Endothelial cell of umbilical vein (primary cell): ENCODE data around the gene ADGRB2. TPM values are rescaled to one million over a fixed set of nuclear protein-coding genes. Genes with fewer than 3 reads are reported as not detected.

Source experiments
- BruUV-seq: library from RNA; stranded (reverse); fragments of 400-500 nt; replicated peaks from 2 replicates; lab custom pipeline; 2021; lab: Mats Ljungman, UMichigan
- CTCF ChIA-PET: fragments of 300-600, 350-600 bp; sonication (Branson Sonifier 250); formaldehyde crosslinking; loops from one replicate; lab custom pipeline; 2021; ENCODE audit warnings: antibody characterized with exemption, inconsistent platforms; lab: Charles Lee
- POLR2A ChIA-PET: fragments of 300-600, 350-600 bp; sonication (Branson Sonifier 250); formaldehyde crosslinking; loops from one replicate; lab custom pipeline; 2021; ENCODE audit warnings: antibody characterized with exemption, inconsistent platforms; lab: Charles Lee
- DNase-seq: peaks from one replicate; pipeline ENCODE4 v3.0.0-alpha.2; 2011; ENCODE audit warnings: low read depth, low spot score
- FAIRE-seq: peaks from 2 replicates; lab custom pipeline; 2011; peaks lifted over from hg19 to GRCh38; lab: Jason Lieb, UNC
- H2AFZ ChIP-seq: 2 replicates; pipeline ENCODE4 v1.6.0; 2012; ENCODE audit warnings: low read depth, low read length, control low read depth, inconsistent platforms
- H3K27ac ChIP-seq: 2 replicates; pipeline ENCODE4 v1.5.1; 2011; ENCODE audit warnings: low read depth, mild to moderate bottlenecking, control low read depth, low read length, moderate library complexity; ENCODE audit not compliant: insufficient read depth
- H3K27me3 ChIP-seq, 2 experiments: 2 replicates each; pipeline versions ENCODE4 v1.6.0 to v1.6.1; 2011; ENCODE audit warnings: low read length in 2 of 2, mixed read lengths in 1 of 2; ENCODE audit not compliant: control insufficient read depth in 2 of 2, insufficient read depth in 2 of 2
- H3K36me3 ChIP-seq, 2 experiments: 2 replicates in 1 of 2; 3 replicates in 1 of 2; pipeline ENCODE4 v1.5.1; 2011; ENCODE audit warnings: low read length in 2 of 2, mild to moderate bottlenecking in 1 of 2, moderate library complexity in 1 of 2; ENCODE audit not compliant: control insufficient read depth in 2 of 2, insufficient read depth in 2 of 2; ENCODE audit errors: extremely low read depth in 1 of 2
- H3K4me1 ChIP-seq: 3 replicates; pipeline ENCODE4 v1.5.1; 2011; ENCODE audit warnings: mild to moderate bottlenecking, low read length; ENCODE audit not compliant: control insufficient read depth, insufficient read depth; ENCODE audit errors: extremely low read depth
- H3K4me2 ChIP-seq: 2 replicates; pipeline ENCODE4 v1.6.1; 2011; ENCODE audit warnings: low read length, control low read depth, mixed read lengths; ENCODE audit not compliant: insufficient read depth
- H3K4me3 ChIP-seq, 3 experiments: fragments of 200-600 bp in 1 of 3; sonication (generic), shearing (Covaris generic) in 1 of 3; replicated peaks in 1 of 3; 2 replicates each; pipeline ENCODE4 v1.5.1; 2011 to 2016; ENCODE audit warnings: control low read depth in 3 of 3, low read length in 3 of 3, mild to moderate bottlenecking in 2 of 3, inconsistent platforms in 1 of 3, low read depth in 1 of 3, moderate library complexity in 1 of 3; ENCODE audit not compliant: insufficient read depth in 1 of 3
- H3K79me2 ChIP-seq: 2 replicates; pipeline ENCODE4 v1.6.0; 2012; ENCODE audit warnings: low read length, inconsistent platforms; ENCODE audit not compliant: control insufficient read depth, insufficient read depth
- H3K9ac ChIP-seq: replicated peaks from 2 replicates; pipeline ENCODE3; 2011; ENCODE audit warnings: low read length, control low read depth; ENCODE audit not compliant: insufficient read depth; ENCODE audit errors: extremely low read depth
- H3K9me1 ChIP-seq: replicated peaks from 3 replicates; pipeline ENCODE4 v1.6.0; 2011; ENCODE audit warnings: mild to moderate bottlenecking, low read length; ENCODE audit not compliant: control insufficient read depth, insufficient read depth; ENCODE audit errors: extremely low read depth
- H3K9me3 ChIP-seq: replicated peaks from 2 replicates; pipeline ENCODE4 v1.5.1; 2012; ENCODE audit warnings: low read length, inconsistent platforms; ENCODE audit not compliant: control insufficient read depth, insufficient read depth
- H4K20me1 ChIP-seq: replicated peaks from 2 replicates; pipeline ENCODE3; 2011; ENCODE audit warnings: mild to moderate bottlenecking, low read length; ENCODE audit not compliant: control insufficient read depth, insufficient read depth; ENCODE audit errors: extremely low read depth
- CTCF ChIP-seq, 2 donors: IDR thresholded peaks; 1 replicate in 1 of 2; 2 replicates in 1 of 2; pipeline ENCODE4 v1.5.1; 2011; ENCODE audit warnings: low read length in 2 of 2, mild to moderate bottlenecking in 2 of 2, moderate library complexity in 2 of 2, control low read depth in 1 of 2, inconsistent platforms in 1 of 2, low read depth in 1 of 2; ENCODE audit not compliant: insufficient read depth in 1 of 2; ENCODE audit errors: extremely low read depth in 1 of 2
- EZH2 ChIP-seq: IDR thresholded peaks from 2 replicates; pipeline ENCODE4 v1.6.1; 2012; ENCODE audit warnings: borderline replicate concordance, low read depth, mild to moderate bottlenecking, moderate library complexity, low read length, inconsistent platforms; ENCODE audit not compliant: severe bottlenecking
- FOS ChIP-seq: IDR thresholded peaks from 2 replicates; pipeline ENCODE4 v1.6.1; 2011; ENCODE audit warnings: mild to moderate bottlenecking, low read length, moderate library complexity, borderline replicate concordance; ENCODE audit not compliant: insufficient read depth
- GATA2 ChIP-seq: IDR thresholded peaks from 2 replicates; pipeline ENCODE4 v1.7.0; 2011; ENCODE audit warnings: low read depth, mild to moderate bottlenecking, moderate library complexity, mixed read lengths, low read length; ENCODE audit not compliant: insufficient read length, insufficient read depth
- JUN ChIP-seq: IDR thresholded peaks from 2 replicates; pipeline ENCODE4 v1.6.1; 2011; ENCODE audit warnings: borderline replicate concordance, low read depth; ENCODE audit not compliant: insufficient read length, insufficient read depth
- MYC ChIP-seq: IDR thresholded peaks from one replicate; pipeline ENCODE4 v1.6.1; 2011; ENCODE audit warnings: mild to moderate bottlenecking, low read depth, low read length
- POLR2A ChIP-seq: IDR thresholded peaks from 2 replicates; pipeline ENCODE4 v1.6.1; 2012; ENCODE audit warnings: low read depth, mild to moderate bottlenecking, control low read depth, low read length
- POLR2AphosphoS5 ChIP-seq: IDR thresholded peaks from 2 replicates; pipeline ENCODE4 v1.6.1; 2012; ENCODE audit warnings: low read depth, mild to moderate bottlenecking, control low read depth, low read length, moderate library complexity; ENCODE audit not compliant: insufficient read depth
- dilution Hi-C: fragments of 300-500 bp; cut with MboI; formaldehyde crosslinking; loops from one replicate; pipeline ENCODE4 v1.15.0; 2019; ENCODE audit warnings: low sequenced_read_pairs; ENCODE audit not compliant: extremely low pct_ligation_motif_present
- intact Hi-C: fragments of 100-400 bp; cut with micrococcal nuclease; formaldehyde crosslinking; loops from one replicate; pipeline ENCODE4 v1.10.0; 2022
- polyA plus RNA-seq, 4 experiments: library from polyadenylated mRNA; depleted of rRNA in 3 of 4; stranded (reverse) in 3 of 4; unstranded in 1 of 4; fragments of >200 nt; gene quantifications; 2 replicates each; pipeline versions ENCODE4 v1.2.1 to v1.2.3, GENCODE V29; 2011 to 2012; ENCODE audit warnings: missing spikeins in 1 of 4
- total RNA-seq: library from RNA; stranded (reverse); gene quantifications from 2 replicates; pipeline ENCODE4 v1.2.3, GENCODE V29; 2021
- TF ChIP-seq, protein P1 (sequence below): IDR thresholded peaks from 2 replicates; pipeline ENCODE4 v1.6.1; 2011; ENCODE audit not compliant: insufficient read depth, insufficient read length

Gene ADGRB2
- total and polyA plus RNA-seq, 2 donors (not counting 3 experiments of a cell fraction or from before 2014, with no cell fraction given) = 1.3 to 1.5 TPM

GRCh38 chr1:31780632-31781031 is 16.5 kb upstream of the ADGRB2 start:
- Histone ChIP-seq H3K4me1 (no peaks in the 10 kb centered on the region), H3K27ac (no peak overlapping the region), H4K20me1 (no peaks in the 10 kb centered on the region), H3K27me3 (peaks cover 0 to 1% of the 10 kb centered on the region in 2 experiments), H3K4me2 (no peak overlapping the region), H3K9me3 (no peaks in the 10 kb centered on the region), H3K9me1 (no peaks in the 10 kb centered on the region), H3K36me3 (no peaks in the 10 kb centered on the region), H3K9ac (no peak overlapping the region), H3K4me3 (no peak overlapping the region), H3K79me2 (no peaks in the 10 kb centered on the region), H2AFZ (no peak overlapping the region)
- ChIA-PET CTCF (no interaction called here), POLR2A (no interaction called here)
- no TSS peak for BruUV-seq
- dilution Hi-C loops (no loop called here), intact Hi-C loops (loop anchor here (10.0 kb wide), 1 partner anchor 386 kb away; no protein-coding TSS in a partner anchor)
- no peak for DNase-seq
- TF ChIP-seq CTCF (IDR thresholded peaks at IDR 0.05; ENCODE audit: extremely low read depth in 1 of 2, insufficient read depth in 1 of 2, low read depth in 1 of 2, low read length in 2 of 2) (no peak), POLR2A (no peak), POLR2AphosphoS5 (no peak), MYC (no peak), EZH2 (no peak), JUN (no peak), GATA2 (no peak), FOS (no peak)
- TF ChIP-seq, protein P1, sequence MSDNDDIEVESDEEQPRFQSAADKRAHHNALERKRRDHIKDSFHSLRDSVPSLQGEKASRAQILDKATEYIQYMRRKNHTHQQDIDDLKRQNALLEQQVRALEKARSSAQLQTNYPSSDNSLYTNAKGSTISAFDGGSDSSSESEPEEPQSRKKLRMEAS = no peak
- FAIRE-seq = peak; percentile 4
